GM21825 (cell line): ENCODE results near the gene PDGFB.
"Not testable (repeated sequence)": the region's sequence is repeated elsewhere in the genome, so short reads cannot be mapped to it uniquely, and the experiment has no call there.

Source experiments
- ATAC-seq: cut with Tn5 transposase; IDR thresholded peaks from one replicate; pipeline ENCODE4 v1.9.1; 2021; ENCODE audit warnings: mild to moderate bottlenecking, moderate library complexity; ENCODE audit not compliant: unreplicated experiment

PDGFB gene

DNA sequence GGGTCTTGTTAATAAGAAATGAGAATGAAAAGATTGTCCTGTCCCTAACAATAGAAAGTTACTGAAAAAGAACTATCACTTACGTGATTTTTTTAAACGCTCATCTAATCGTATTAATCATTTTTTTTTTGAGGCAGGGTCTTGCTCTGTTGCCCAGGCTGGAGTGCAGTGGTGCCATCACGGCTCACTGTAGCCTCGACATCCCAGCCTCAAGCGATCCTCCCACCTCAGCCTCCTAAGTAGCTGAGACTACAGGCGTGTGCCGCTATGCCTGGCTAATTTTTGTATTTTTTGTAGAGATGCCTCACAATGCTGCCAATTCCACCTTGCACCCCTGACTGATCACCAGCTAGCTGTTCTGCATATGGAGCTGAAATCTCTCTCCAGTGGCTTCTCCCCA is 15.7 kb downstream of the PDGFB start:
- ATAC-seq: no peak

DNA sequence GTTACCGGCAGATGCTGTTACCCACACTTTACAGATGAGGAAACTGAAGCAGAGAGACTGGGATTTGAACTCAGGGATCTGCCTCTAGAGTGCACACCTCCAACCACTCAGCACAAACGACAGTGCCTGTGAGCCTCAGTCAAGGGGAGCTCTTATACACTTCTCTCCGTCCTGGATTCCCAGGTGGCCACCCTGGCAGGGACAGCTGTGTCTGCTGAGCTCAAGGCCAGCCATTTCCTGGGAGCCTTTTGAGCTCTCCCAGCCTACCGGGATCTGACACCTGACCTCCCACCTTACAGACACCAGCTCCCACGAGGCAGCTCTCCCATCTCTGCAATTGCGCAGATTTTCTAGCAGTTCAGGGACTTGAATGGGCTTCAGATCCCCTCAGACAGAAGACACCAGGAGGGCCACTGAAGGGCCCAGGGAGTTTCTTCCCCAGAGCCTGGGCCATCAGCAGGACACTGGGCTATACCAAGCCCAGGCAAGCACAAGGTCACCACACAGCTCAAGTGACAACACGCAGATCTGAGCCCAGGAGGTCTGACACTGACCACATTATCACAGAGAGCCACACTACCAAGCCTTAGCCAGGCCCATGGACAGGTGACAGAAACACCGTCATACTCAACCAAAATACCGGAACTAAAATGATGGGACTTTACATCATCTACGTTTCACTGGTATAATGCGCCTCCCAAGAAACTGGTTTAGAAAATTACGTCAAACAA is 17.1 kb downstream of the PDGFB start:
- no peak for ATAC-seq

DNA sequence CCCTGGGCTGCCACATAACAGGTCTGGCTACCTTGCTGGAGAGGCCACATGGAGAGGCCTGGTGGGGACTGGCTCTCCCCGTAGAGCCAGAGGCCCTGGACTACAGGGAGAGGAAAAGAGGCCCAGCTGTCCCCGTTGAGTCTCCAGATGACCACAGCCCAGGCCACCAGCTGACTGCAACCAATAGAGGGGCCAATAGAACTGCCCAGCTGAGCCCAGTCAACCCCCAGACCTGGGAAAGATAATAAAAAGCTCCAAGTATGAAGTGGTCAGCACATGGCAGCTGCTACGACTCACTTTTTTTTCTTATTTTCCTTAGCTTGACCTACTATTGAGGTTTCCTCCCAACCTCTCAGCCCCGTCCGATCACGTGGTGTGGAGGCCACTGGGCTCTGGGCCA is 18.4 kb downstream of the PDGFB start:
- no peak for ATAC-seq

DNA sequence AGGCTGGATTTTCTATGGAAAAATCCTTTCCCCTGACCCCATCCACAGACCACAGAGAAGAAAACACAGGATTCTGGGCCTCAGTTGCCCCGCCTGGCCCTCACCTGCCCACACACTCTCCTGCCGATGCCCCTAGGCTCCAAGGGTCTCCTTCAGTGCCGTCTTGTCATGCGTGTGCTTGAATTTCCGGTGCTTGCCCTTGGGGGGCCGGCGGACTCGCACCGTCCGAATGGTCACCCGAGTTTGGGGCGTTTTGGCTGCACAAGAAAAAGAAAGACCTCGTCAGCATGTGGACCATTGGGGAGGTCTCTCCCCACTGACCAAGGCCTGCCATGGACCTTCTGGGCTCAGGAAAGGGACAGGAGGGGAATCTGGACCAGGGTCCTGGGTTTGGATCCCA is 19.2 kb downstream of the PDGFB start:
- no peak for ATAC-seq

DNA sequence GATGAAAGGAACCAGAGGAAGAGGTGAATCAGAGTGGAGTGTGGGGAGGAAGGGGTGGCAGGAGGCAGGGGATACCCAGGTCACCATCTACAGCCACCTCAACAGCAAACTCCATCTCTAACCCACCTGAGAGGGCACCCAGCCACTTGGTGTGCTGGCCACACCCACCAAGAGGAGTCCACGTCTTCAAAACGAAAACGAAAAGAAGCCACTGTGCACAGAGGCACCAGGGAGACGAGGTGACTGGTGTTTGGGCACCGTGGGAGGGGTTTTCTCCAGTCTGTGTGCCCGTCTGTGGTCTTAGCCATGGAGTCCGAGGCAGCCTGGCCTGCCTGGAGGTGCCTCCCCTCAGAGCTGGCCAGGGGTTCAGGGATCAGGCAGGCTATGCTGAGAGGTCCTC is 20.2 kb downstream of the PDGFB start:
- no peak for ATAC-seq

DNA sequence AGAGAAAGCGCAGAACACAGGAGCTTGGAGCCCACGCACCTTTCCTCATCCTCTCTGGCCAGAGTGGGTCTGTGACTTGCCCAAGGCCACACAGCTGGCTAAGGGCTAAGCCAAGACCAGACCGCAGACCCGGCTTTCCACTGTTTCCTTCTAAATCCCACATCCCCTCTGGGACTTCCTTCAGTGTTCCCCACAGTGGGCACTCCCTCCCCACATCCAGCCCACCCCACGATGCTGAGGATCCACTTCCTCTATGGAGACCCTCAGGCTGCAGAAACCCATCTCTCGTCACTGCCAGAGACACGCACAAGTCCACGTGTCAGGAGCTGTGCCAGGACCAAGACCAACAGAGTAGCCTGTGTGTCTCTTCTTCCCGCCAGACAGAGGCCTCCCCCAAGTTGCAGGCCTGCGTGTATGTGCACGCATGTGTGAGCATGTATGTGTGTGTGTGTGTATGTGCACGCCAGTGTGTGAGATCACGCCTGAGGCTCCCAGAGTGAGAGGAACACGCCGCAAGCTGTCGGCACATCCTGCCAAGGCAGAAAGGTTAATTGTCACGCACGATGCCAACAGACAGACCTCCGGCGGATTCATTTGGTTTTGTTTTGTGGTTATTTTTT is 21.6 kb downstream of the PDGFB start:
- ATAC-seq: no peak

DNA sequence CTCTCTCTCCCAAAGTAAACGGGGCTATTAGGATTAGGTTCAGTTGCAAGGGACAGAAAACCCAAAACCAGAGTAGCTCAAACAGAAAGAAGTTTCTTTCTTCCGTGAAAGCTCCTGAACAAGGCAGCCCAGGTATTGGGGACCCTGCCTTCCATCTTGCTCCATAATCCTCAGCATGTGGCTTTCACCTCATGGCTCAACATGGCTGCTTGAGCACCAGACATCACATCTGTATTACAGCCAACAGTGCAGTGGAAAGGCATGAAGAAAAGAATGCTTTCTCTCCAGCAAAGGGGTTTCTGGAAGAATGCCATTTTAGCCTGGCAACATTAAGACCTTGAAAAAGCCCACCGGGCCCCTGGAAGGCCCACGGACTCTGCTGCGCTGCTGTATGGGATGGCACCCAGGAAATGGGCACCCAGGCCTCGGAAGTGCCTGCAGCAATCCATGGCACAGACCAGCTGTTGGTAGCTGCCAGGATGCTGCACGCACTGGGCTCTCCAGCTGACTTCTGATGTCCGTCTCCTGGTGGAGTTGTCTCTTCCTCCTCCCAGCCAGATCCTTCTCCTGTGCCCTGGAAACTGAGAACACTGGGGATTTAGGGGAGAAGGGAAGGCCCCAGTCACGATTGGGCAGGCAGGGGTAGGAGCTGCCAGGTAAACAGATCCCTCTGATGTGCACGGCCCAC is 22.6 kb downstream of the PDGFB start:
- no peak for ATAC-seq

DNA sequence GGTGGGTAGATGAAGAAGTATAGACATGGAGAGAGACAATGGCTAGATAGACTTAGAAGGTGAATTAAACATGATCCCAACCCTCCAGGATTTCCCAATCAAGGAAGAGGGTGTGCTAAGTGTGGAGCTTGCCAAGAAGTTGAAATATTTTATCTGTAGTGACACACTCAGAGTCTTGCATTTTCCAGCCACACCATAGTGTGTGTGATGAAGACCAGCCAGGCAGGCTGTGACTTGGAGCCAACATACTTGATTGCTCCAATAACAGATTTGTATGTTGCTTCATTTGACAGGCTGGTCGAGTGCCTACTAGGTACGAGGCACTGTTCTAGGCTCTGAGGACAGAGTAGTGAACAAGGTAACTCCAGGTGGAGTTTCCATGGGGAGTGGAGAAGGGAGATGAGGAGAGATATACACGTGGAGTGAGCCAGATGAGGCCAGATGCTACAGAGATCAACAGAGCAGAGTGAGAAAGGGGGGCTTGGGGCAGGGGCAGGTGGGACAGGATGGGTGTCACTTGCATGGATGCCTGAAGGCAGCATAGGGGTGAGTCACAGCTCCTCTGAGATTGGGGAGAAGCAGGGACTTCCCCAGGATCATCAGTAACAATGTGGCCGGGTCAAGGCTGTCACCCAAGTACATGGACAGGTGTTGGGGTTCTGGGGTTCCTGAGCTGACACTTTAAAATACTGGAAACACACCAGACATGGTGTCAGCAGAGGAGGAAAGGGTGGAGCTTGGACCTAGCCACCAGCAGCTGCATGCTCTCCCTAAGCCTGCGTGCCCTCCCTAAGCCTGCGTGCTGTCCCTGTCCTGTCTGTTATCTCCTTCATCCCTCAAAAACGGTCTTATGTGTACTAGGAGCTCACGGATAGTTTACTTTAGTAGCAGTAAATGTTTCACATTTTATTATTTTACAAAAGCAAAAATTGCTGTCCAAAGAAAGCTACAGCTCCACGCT is 23.6 kb downstream of the PDGFB start:
- no peak for ATAC-seq

DNA sequence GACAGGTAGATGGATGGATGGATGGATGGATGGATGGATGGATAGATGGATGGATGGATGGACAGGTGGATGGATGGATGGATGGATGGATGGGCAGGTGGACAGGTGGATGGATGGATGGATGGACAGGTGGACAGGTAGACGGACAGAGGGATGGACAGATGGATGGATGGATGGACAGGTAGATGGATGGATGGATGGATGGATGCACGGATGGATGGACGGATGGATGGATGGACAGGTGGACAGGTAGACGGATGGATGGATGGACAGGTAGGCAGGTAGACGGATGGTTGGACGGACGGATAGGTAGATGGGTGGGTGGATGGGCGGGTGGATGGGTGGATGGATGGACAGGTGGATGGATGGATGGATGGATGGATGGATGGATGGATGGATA is 24.3 kb downstream of the PDGFB start:
- no peak for ATAC-seq

DNA sequence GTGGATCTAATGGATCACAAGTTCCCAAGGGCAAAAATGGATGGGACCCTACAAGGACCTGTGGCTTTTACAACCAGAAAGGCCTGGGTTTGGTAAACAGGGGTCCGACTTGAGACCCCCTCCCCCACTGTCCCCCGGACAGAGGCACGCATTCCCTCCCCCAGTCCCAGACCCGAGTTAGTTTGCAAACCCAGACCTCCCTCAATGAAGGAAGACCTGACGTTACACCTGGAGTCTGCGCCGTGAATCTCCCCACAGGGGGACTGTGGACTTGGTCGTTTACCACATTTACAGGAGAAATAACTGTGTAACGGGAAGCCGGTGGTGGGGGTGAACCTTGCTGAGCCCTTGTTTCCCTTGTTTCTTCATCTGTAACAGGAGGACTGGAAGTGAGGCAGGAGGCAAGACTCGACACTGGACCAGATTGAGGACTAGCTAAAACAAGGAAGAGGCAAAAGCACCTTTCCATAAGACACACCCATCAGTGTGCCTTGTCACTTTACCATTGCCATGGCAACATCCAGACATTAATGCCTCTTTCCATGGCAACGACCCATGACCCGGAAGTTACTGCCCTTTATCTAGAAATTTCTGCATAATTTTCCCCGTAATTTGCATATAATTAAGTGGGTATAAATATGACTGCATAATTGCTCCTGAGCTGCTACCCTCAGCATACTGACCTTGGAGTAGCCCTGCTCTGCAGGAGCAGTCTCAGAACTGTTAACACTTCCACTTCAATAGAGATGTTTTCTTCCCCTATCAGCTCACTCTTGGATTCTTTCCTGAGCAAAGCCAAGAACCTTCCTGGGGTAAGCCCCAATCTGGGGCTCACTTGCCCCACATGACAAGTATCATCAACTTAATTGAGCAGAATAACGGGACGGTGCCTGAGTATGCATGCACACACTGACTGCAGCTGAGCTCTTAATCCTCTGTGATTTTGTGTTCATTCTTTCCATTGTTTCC is 25.4 kb downstream of the PDGFB start:
- ATAC-seq: no peak

DNA sequence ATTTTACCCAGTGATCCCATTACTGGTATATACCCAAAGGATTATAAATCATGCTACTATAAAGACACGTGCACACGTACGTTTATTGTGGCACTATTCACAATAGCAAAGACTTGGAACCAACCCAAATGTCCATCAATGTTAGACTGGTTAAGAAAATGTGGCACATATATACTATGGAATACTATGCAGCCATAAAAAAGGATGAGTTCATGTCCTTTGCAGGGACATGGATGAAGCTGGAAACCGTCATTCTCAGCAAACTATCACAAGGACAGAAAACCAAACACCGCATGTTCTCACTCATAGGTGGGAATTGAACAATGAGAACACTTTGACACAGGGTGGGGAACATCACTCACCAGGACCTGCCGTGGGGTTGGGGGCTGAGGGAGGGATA is 26.4 kb downstream of the PDGFB start:
- not testable (repeated sequence) for ATAC-seq

DNA sequence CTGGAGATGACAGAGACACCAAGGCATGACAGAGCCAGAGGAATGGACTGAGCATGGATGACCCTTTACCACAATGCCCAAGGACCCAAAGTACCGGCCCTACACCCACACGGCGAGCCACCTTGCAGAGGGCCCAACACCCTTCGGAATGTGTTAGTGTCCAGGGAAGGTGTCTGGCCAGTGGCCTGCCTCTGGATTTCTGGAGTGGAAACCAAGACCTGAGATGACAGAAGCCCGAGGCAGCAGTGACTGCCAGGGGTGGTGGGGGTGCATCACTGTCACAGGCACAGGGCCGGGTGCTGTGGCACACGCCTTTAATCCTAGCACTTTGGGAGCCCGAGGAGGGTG is 28.7 kb downstream of the PDGFB start:
- ATAC-seq: no peak

DNA sequence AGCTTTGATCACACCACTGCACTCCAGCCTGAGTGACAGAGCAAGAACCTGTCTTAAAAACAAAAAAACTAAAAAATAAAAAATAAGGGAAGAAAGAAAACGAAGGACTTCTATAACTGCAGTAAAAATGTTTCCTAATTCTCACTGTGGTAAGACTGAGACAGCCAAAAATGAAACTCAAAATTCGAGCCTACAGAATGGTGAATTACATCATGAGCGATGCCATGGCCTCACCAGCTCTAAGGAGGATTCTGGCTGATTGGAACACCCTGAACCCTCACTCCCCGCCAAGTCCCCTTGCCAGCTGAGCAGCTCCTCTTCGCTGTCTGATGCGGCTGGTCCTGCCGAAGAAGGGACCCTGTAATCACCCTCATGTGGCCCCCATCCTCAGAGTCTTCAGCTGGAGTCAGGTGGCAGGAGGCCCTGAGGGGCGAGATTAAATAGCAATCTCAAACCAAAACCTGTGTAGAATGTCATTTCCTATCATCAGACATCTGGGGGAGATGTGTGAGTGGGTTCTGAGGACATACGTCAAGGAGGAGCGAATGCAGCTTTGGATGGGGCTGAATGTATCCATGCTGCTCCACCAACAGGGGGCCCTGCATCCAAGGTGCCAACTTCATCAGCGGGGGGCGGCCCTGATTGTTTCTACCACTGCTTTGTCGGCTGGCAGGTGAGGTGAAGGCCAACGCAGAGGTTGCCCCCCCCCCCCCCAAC is 29.2 kb downstream of the PDGFB start:
- no peak for ATAC-seq

DNA sequence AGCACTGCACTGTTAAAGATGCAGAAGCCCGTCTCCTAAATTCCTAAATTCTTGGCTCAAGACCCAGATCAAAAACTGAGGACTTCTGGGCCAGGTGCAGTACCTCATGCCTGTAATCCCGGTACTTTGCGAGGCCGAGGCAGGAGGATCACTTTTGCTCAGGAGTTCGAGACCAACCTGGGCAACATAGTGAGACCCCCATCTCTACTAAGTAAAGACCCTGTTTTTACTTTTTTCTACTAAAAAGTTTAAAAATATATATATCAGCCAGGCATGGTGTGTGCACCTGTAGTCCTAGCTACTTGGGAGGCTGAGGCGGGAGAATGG is 29.7 kb downstream of the PDGFB start:
- no peak for ATAC-seq

DNA sequence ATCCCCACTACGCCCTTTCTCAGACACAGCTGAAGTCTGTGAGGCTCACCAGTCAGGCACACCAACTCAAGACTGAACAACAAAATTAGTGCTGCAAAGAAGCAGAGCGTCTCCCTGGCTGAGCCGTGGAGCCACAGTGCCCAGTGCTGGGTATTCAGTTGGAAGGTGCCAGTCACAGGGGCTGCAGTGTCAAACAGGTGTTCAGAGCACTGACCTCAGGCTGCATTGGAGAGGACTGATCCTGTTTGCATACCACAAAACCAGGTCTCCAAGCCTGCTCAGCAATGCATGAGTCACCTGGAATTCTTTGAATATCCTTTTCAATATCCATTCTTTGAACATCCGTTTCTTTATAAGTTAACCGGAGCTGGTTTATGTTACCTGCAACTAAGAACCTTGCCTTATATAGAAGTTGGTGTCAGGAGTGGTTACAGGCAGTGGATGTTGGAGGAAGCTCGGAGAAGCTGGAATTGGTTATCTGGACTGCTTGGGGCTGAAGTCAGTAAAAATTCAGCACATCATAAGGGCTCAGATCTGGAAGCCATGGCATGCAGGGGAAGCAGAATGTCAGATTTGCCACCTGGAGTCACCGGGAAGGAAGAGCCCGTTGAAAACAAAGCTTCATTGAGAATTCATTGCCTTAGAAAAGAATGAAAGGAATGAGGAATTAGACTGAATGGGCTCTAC is 30.3 kb downstream of the PDGFB start:
- ATAC-seq: no peak

DNA sequence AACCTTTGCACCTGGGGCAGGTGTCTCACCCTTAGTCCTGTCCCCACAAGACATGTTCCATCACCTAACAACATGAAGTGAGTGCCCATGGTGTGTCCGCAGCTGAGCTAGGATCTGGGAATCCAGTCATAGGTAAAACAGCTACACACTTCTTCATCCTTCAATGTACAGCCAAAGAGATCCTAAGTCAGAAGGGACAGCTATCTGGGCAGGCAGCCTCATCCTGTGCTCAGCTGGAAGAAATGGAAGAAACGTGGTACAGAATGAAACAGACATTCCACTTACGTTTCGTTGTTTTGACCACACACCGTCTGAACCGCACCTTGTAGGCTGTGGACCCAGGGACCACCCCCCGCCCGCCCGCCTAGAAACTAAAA is 30.8 kb downstream of the PDGFB start:
- ATAC-seq: no peak

DNA sequence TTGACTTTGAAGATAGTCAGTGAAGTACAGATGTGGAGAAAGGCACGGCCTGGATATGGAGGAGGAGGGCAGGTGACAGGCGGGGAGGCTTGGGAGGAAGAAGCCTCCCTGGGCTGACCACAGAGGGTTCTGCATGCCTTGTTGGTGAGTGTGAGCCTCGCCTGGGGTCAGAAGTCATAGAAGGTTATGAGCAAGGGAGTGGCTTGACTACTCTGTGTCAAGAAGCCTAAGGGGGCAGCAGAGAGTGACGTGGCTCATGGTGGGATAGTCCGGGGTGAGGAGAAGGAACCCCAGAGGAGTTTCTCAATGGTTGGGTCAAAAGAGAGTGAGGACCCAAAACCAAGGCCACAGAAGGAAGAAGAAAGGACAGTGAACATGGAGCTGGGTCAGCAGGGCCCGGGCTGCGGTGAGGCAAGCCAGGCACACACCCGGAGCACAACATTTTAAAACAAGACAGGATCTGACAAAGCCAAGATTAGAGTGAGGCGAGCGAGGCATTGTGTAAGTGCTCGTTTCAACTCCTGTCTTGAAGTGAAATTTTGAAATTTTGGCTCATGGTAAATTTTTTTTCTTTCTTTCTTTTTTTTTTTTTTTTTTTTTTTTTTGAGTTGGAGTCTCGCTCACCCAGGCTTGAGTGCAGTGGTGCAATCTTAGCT is 31.9 kb downstream of the PDGFB start:
- no peak for ATAC-seq

DNA sequence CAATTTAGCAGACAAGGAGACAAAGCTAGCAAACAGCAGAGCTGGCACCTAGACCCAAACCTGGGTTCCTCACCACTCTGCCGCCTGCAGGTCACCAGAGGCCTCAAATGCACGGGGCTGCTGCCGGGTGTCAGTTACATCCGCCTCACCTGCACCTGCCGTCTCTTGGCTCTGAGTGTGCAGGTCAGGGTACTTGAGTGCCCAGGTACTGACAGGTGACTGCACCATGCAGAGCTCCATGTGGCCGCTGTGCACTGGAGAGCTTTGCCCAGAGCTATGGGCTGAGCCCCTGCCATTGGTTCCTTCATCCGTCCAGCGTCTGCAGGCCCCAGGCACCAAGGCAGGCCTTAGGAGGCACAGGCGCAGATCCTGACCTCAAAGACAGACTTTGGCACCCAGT is 35.0 kb downstream of the PDGFB start:
- ATAC-seq: no peak
